NT2/D1 (cell line): ENCODE results near the gene ZNF397.

Experiments used
- DNase-seq: peaks from one replicate; pipeline ENCODE4 v3.0.0-alpha.2; 2011; ENCODE audit warnings: low read depth, low spot score
- H3K27me3 ChIP-seq: 2 replicates; pipeline ENCODE4 v1.6.0; 2011; ENCODE audit warnings: mild to moderate bottlenecking; ENCODE audit not compliant: insufficient read length, insufficient read depth
- H3K36me3 ChIP-seq: 2 replicates; pipeline ENCODE4 v1.6.1; 2011; ENCODE audit warnings: mild to moderate bottlenecking, low read length, mixed read lengths; ENCODE audit not compliant: insufficient read depth, insufficient read length
- H3K4me1 ChIP-seq: 2 replicates; pipeline ENCODE4 v1.5.1; 2011; ENCODE audit not compliant: insufficient read depth, insufficient read length
- H3K4me3 ChIP-seq: 2 replicates; pipeline ENCODE4 v1.5.1; 2011; ENCODE audit warnings: low read depth; ENCODE audit not compliant: insufficient read length
- H3K9ac ChIP-seq: 2 replicates; pipeline ENCODE4 v1.6.0; 2011; ENCODE audit warnings: low read depth; ENCODE audit not compliant: insufficient read length
- H3K9me3 ChIP-seq: 2 replicates; pipeline ENCODE4 v1.5.1; 2011; ENCODE audit warnings: mild to moderate bottlenecking, low read length; ENCODE audit not compliant: insufficient read depth
- SUZ12 ChIP-seq: IDR thresholded peaks from 2 replicates; pipeline ENCODE4 v1.6.1; 2011; ENCODE audit not compliant: insufficient read length, insufficient read depth; ENCODE audit errors: extremely low read depth
- YY1 ChIP-seq: IDR thresholded peaks from 2 replicates; pipeline ENCODE4 v1.6.1; 2011; ENCODE audit not compliant: insufficient read length, insufficient read depth
- ZNF274 ChIP-seq: IDR thresholded peaks from 2 replicates; pipeline ENCODE4 v1.6.1; 2011; ENCODE audit warnings: mild to moderate bottlenecking, low read depth, low read length

The ZNF397 gene

GRCh38 chr18:35282353-35282752 is 41.5 kb downstream of the ZNF397 start:
- peaks cover 29% of the 10 kb centered on the region for H3K9me3 ChIP-seq
- no peak for DNase-seq
- TF ChIP-seq ZNF274 (no peak), SUZ12 (no peak), YY1 (no peak)

GRCh38 chr18:35283923-35284794 is 43.3 kb downstream of the ZNF397 start:
- DNase-seq = no peak
- Histone ChIP-seq H3K9me3 (peaks cover 29% of the 10 kb centered on the region), H3K9ac (no peak overlapping the region), H3K4me1 (no peaks in the 10 kb centered on the region), H3K27me3 (no peaks in the 10 kb centered on the region), H3K36me3 (peaks cover 4% of the 10 kb centered on the region), H3K4me3 (no peak overlapping the region)
- no peak for TF ChIP-seq YY1
- TF ChIP-seq SUZ12 = no peak
- TF ChIP-seq ZNF274 = no peak

More at GRCh38 chr18:35282353-35282752, 41.5 kb downstream of the ZNF397 start:
- no peak overlapping the region for H3K4me3 ChIP-seq
- no peaks in the 10 kb centered on the region for H3K27me3 ChIP-seq
- no peak overlapping the region for H3K9ac ChIP-seq
- H3K4me1 ChIP-seq = no peaks in the 10 kb centered on the region
- peaks cover 4% of the 10 kb centered on the region for H3K36me3 ChIP-seq

GRCh38 chr18:35284841-35285240 is 44.0 kb downstream of the ZNF397 start:
- Histone ChIP-seq H3K4me3 (no peak overlapping the region), H3K36me3 (peaks cover 4% of the 10 kb centered on the region), H3K9ac (no peak overlapping the region), H3K9me3 (peaks cover 29% of the 10 kb centered on the region), H3K27me3 (no peaks in the 10 kb centered on the region), H3K4me1 (no peaks in the 10 kb centered on the region)
- no peak for TF ChIP-seq ZNF274
- TF ChIP-seq YY1 = no peak
- no peak for TF ChIP-seq SUZ12
- DNase-seq = no peak

GRCh38 chr18:35289293-35289692 is 48.5 kb downstream of the ZNF397 start:
- no peaks in the 10 kb centered on the region for H3K4me1 ChIP-seq
- H3K4me3 ChIP-seq = peak overlapping the region; percentile 91
- no peaks in the 10 kb centered on the region for H3K27me3 ChIP-seq
- H3K36me3 ChIP-seq = peaks cover 32% of the 10 kb centered on the region
- no peak for DNase-seq
- H3K9ac ChIP-seq = peak overlapping the region; percentile 77
- H3K9me3 ChIP-seq = peaks cover 11% of the 10 kb centered on the region
- TF ChIP-seq YY1 (no peak), ZNF274 (no peak), SUZ12 (no peak)

- TF ChIP-seq SUZ12 (no peak), YY1 (no peak)
- Histone ChIP-seq H3K4me3 (peak overlapping the region; percentile 91), H3K4me1 (no peaks in the 10 kb centered on the region), H3K9ac (peak overlapping the region; percentile 77), H3K36me3 (peaks cover 36% of the 10 kb centered on the region), H3K9me3 (peaks cover 7% of the 10 kb centered on the region), H3K27me3 (no peaks in the 10 kb centered on the region)
- DNase-seq = no peak
Observed at GRCh38 chr18:35289727-35290093, 48.9 kb downstream of the ZNF397 start.

- TF ChIP-seq SUZ12 (no peak), ZNF274 (no peak), YY1 (no peak)
- no peaks in the 10 kb centered on the region for H3K27me3 ChIP-seq
- peaks cover 2% of the 10 kb centered on the region for H3K9me3 ChIP-seq
- DNase-seq = peak; percentile 84
- H3K4me3 ChIP-seq = peak within 1 kb of the TSS; percentile 91
- no peaks in the 10 kb centered on the region for H3K4me1 ChIP-seq
- peak within 1 kb of the TSS; percentile 94 for H3K9ac ChIP-seq
- peaks cover 41% of the 10 kb centered on the region for H3K36me3 ChIP-seq
Observed at GRCh38 chr18:35290094-35290735, 49.4 kb downstream of the ZNF397 start, which contains the start of gene ZSCAN30. ZSCAN30 (minus strand) TSS chr18:35290229; CDS start chr18:35264352, 25,877 bp downstream.

GRCh38 chr18:35291166-35291565 is 50.3 kb downstream of the ZNF397 start:
- no peaks in the 10 kb centered on the region for H3K27me3 ChIP-seq
- no peak overlapping the region for H3K9ac ChIP-seq
- peak overlapping the region; percentile 91 for H3K4me3 ChIP-seq
- peaks cover 50% of the 10 kb centered on the region for H3K36me3 ChIP-seq
- no peaks in the 10 kb centered on the region for H3K4me1 ChIP-seq
- no peak for DNase-seq
- TF ChIP-seq ZNF274 (no peak), YY1 (no peak), SUZ12 (no peak)
- H3K9me3 ChIP-seq = no peaks in the 10 kb centered on the region; the same call in 1 of the 2 replicates
